Pancreas (tissue), 10 donors: ENCODE results near the gene SGK2. TPM values are rescaled to one million over a fixed set of nuclear protein-coding genes. Genes with fewer than 3 reads are reported as not detected.

Source experiments
- ATAC-seq, 4 donors: fragments of 200-7000 bp; cut with Tn5 transposase; one replicate each; pipeline versions ENCODE4 v1.8.0 to v1.9.1; 2020; ENCODE audit warnings: mild to moderate bottlenecking in 4 of 4, moderate library complexity in 4 of 4
- DNase-seq, 6 donors: peaks; one replicate each; pipeline ENCODE4 v3.0.0-alpha.2; 2020
- FAIRE-seq: peaks from 2 replicates; lab custom pipeline; 2012; peaks lifted over from hg19 to GRCh38; lab: Jason Lieb, UNC
- H3K27ac ChIP-seq, 4 donors: fragments of 200-600 bp; sonication (generic); 1 replicate in 3 of 4; 2 replicates in 1 of 4; pipeline versions ENCODE4 v1.5.0 to v1.8.0; 2020
- H3K27me3 ChIP-seq, 4 donors: fragments of 200-600 bp; one replicate each; pipeline ENCODE4 v1.8.0; 2021
- H3K36me3 ChIP-seq, 3 donors: fragments of 200-600 bp; sonication (generic) in 1 of 3; one replicate each; pipeline versions ENCODE4 v1.5.0 to v1.8.0; 2020 to 2021
- H3K4me1 ChIP-seq, 3 donors: fragments of 200-600 bp; one replicate each; pipeline ENCODE4 v1.8.0; 2021
- H3K4me3 ChIP-seq, 4 donors: fragments of 200-600 bp; sonication (generic) in 2 of 4; one replicate each; pipeline versions ENCODE4 v1.5.0 to v1.8.0; 2020 to 2021
- H3K9me3 ChIP-seq, 4 donors: fragments of 200-600 bp; one replicate each; pipeline ENCODE4 v1.8.0; 2021
- WGBS, 2 donors: extraction: QIAGEN DNeasy Blood & Tissue Kit; methylation state at CpG; one replicate each; pipeline ENCODE4 v1.1.7; 2013; 5-methylcytosine and 5-hydroxymethylcytosine counted together
- intact Hi-C, 3 donors: fragments of 100-400 bp; cut with DNase I; formaldehyde crosslinking; loops; one replicate each; pipeline versions ENCODE4 v1.11.1 to v1.14.2; 2022
- polyA plus RNA-seq, 2 donors: library from polyadenylated mRNA; stranded (reverse); fragments of 200-250 nt; gene quantifications; one replicate each; pipeline ENCODE4 v1.2.3, GENCODE V29; 2013
- total RNA-seq, 6 donors: library from RNA; stranded (reverse); fragmentation: NEBNext Ultra II Directional in 4 of 6; extraction: Animal tissue kit (Norgen Biotek cat#: 25700) in 4 of 6; gene quantifications; one replicate each; pipeline versions ENCODE4 v1.2.1 to v1.2.4, GENCODE V29; 2021 to 2023
- TF ChIP-seq, protein P1 (sequence below), 4 donors: fragments of 200-600 bp; sonication (generic) in 3 of 4; IDR thresholded peaks; one replicate each; pipeline versions ENCODE4 v1.5.0 to v1.8.0; 2021; ENCODE audit warnings: antibody characterized with exemption in 4 of 4
- donor health status: healthy with polysubstance abuse.
- donor health status: DM: no; HTN: no; CAD: no; lungs with moderate emphysema.
- donor health status: DM: no; HTN: no; CAD: no.
- donor health status: control.
- donor health status: control.
- donor health status: Bipolar disorder and iron deficiency.
- donor health status: DM: yes; HTN: yes; CAD: no.
- donor health status: DM: no; HTN: no; CAD: no.
- donor health status: DM: no; HTN: no; CAD: no.
- donor health status: DM: yes; HTN: yes; CAD: no.

SGK2 gene
- total and polyA plus RNA-seq, 8 donors: 10.8 to 21.6 (median 14.7) TPM

GRCh38 chr20:43548273-43548880 lies 10.4 kb upstream of the SGK2 start:
- H3K36me3 ChIP-seq: no peaks in the 10 kb centered on the region
- no peaks in the 10 kb centered on the region for H3K27me3 ChIP-seq
- intact Hi-C loops: no loop called here
- 73 to 75% methylated on average over 5 of the region's 5 CpGs for WGBS, 2 donors
- ATAC-seq: no peak
- DNase-seq: no peak
- no peak overlapping the region for H3K4me3 ChIP-seq
- H3K9me3 ChIP-seq: no peaks in the 10 kb centered on the region
- TF ChIP-seq, protein P1, sequence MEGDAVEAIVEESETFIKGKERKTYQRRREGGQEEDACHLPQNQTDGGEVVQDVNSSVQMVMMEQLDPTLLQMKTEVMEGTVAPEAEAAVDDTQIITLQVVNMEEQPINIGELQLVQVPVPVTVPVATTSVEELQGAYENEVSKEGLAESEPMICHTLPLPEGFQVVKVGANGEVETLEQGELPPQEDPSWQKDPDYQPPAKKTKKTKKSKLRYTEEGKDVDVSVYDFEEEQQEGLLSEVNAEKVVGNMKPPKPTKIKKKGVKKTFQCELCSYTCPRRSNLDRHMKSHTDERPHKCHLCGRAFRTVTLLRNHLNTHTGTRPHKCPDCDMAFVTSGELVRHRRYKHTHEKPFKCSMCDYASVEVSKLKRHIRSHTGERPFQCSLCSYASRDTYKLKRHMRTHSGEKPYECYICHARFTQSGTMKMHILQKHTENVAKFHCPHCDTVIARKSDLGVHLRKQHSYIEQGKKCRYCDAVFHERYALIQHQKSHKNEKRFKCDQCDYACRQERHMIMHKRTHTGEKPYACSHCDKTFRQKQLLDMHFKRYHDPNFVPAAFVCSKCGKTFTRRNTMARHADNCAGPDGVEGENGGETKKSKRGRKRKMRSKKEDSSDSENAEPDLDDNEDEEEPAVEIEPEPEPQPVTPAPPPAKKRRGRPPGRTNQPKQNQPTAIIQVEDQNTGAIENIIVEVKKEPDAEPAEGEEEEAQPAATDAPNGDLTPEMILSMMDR (IDR thresholded peaks at IDR 0.05): no peak
- no peaks in the 10 kb centered on the region for H3K4me1 ChIP-seq
- H3K27ac ChIP-seq: no peak overlapping the region
- FAIRE-seq: no peak

- FAIRE-seq: no peak
- DNase-seq: peak in 1 of 6 donors; percentile 21
- no peak overlapping the region for H3K4me3 ChIP-seq
- ATAC-seq: no peak
- WGBS, 2 donors: 92 to 96% methylated on average over 4 of the region's 4 CpGs
- no peak overlapping the region for H3K27ac ChIP-seq
- no peaks in the 10 kb centered on the region for H3K27me3 ChIP-seq
- H3K36me3 ChIP-seq: no peaks in the 10 kb centered on the region
- intact Hi-C loops: no loop called here
- TF ChIP-seq, protein P1 (IDR thresholded peaks at IDR 0.05): no peak
- H3K4me1 ChIP-seq: no peaks in the 10 kb centered on the region
- no peaks in the 10 kb centered on the region for H3K9me3 ChIP-seq
These were observed 9.3 kb upstream of the SGK2 start for GRCh38 chr20:43549416-43550065.

- H3K27ac ChIP-seq: no peak overlapping the region
- H3K36me3 ChIP-seq: no peaks in the 10 kb centered on the region
- H3K27me3 ChIP-seq: no peaks in the 10 kb centered on the region
- ATAC-seq (no peak), DNase-seq (no peak), FAIRE-seq (no peak)
- TF ChIP-seq, protein P1 (IDR thresholded peaks at IDR 0.05): no peak
- no peak overlapping the region for H3K4me3 ChIP-seq
- no peaks in the 10 kb centered on the region for H3K9me3 ChIP-seq
- no peaks in the 10 kb centered on the region for H3K4me1 ChIP-seq
- 51 to 65% methylated on average over 2 of the region's 2 CpGs for WGBS, 2 donors
- intact Hi-C loops: no loop called here
These were observed 8.4 kb upstream of the SGK2 start for GRCh38 chr20:43550456-43550855.

- H3K4me1 ChIP-seq: peaks cover 17 to 29% (median 28%) of the 10 kb centered on the region in 3 donors
- FAIRE-seq: no peak
- H3K36me3 ChIP-seq: no peaks in the 10 kb centered on the region
- no peak overlapping the region for H3K4me3 ChIP-seq
- DNase-seq: no peak
- TF ChIP-seq, protein P1 (IDR thresholded peaks at IDR 0.05): no peak
- intact Hi-C loops: no loop called here
- no peaks in the 10 kb centered on the region for H3K9me3 ChIP-seq
- WGBS, 2 donors: 81 to 89% methylated on average over 3 of the region's 3 CpGs
- no peak overlapping the region for H3K27ac ChIP-seq
- H3K27me3 ChIP-seq: no peaks in the 10 kb centered on the region
- no peak for ATAC-seq
These were observed 4.5 kb upstream of the SGK2 start for GRCh38 chr20:43554369-43554768.
